MM.1S (cell line): Measurements from ENCODE around the gene PRX.

Source experiments
- EZH2 ChIP-seq: fragments of 300-600 bp; sonication (generic); optimal IDR thresholded peaks from 2 replicates; pipeline ENCODE3; 2017; ENCODE audit warnings: low read depth, mild to moderate bottlenecking, antibody characterized with exemption, low read length, mixed read lengths
- TF ChIP-seq, protein P1 (sequence below): fragments of 300-600 bp; sonication (generic); IDR thresholded peaks from 2 replicates; pipeline ENCODE4 v1.5.1; 2016; ENCODE audit warnings: antibody characterized with exemption, low read length, mixed read lengths

GRCh38 chr19:40365613-40366401 is 47.4 kb downstream of the PRX start:
- no peak for TF ChIP-seq EZH2
- TF ChIP-seq, protein P1, sequence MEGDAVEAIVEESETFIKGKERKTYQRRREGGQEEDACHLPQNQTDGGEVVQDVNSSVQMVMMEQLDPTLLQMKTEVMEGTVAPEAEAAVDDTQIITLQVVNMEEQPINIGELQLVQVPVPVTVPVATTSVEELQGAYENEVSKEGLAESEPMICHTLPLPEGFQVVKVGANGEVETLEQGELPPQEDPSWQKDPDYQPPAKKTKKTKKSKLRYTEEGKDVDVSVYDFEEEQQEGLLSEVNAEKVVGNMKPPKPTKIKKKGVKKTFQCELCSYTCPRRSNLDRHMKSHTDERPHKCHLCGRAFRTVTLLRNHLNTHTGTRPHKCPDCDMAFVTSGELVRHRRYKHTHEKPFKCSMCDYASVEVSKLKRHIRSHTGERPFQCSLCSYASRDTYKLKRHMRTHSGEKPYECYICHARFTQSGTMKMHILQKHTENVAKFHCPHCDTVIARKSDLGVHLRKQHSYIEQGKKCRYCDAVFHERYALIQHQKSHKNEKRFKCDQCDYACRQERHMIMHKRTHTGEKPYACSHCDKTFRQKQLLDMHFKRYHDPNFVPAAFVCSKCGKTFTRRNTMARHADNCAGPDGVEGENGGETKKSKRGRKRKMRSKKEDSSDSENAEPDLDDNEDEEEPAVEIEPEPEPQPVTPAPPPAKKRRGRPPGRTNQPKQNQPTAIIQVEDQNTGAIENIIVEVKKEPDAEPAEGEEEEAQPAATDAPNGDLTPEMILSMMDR: no peak
